NCI-H2227 (cell line): ENCODE measurements around the gene EFS.

Experiments used
- DNase-seq: peaks from one replicate; lab custom pipeline; 2025; ENCODE audit not compliant: unreplicated experiment; lab: John Stamatoyannopoulos, UW

The EFS gene

GRCh38 chr14:23379366-23380196 lies 14.6 kb upstream of the EFS start:
- peak; percentile 11 for DNase-seq

- no peak for DNase-seq
Observed at GRCh38 chr14:23378612-23379220, 13.7 kb upstream of the EFS start.

GRCh38 chr14:23377573-23378563 lies 12.9 kb upstream of the EFS start:
- no peak for DNase-seq

GRCh38 chr14:23377198-23377550 lies 12.2 kb upstream of the EFS start:
- no peak for DNase-seq

- peak; percentile 2 for DNase-seq
Observed at GRCh38 chr14:23376482-23377197, 11.7 kb upstream of the EFS start, which contains the start of gene CMTM5. CMTM5 (plus strand) TSS chr14:23377046; CDS start chr14:23377252, 206 bp downstream.

- DNase-seq, result no peak
Observed at GRCh38 chr14:23375527-23376251, 10.7 kb upstream of the EFS start.

- DNase-seq, result no peak
Observed at GRCh38 chr14:23373041-23373440, 8.1 kb upstream of the EFS start.

GRCh38 chr14:23372509-23372908 lies 7.5 kb upstream of the EFS start, which contains the start of gene IL25:
IL25 (plus strand) TSS chr14:23372809.
- DNase-seq, result no peak

- DNase-seq, result no peak
Observed at GRCh38 chr14:23371865-23372264, 6.9 kb upstream of the EFS start.

GRCh38 chr14:23370221-23370620 lies 5.2 kb upstream of the EFS start:
- no peak for DNase-seq

GRCh38 chr14:23366426-23366921 lies 1.5 kb upstream of the EFS start:
- peak; percentile 86 for DNase-seq

- peak; percentile 86 for DNase-seq
Observed at GRCh38 chr14:23365732-23366425, 907 bp upstream of the EFS start.

- DNase-seq, result no peak
Observed at GRCh38 chr14:23364164-23365035, 572 bp downstream of the EFS start.

- no peak for DNase-seq
Observed at GRCh38 chr14:23362200-23362599, 2.8 kb downstream of the EFS start.

- DNase-seq, result no peak
Observed at GRCh38 chr14:23361763-23362162, 3.2 kb downstream of the EFS start.

GRCh38 chr14:23361320-23361719 lies 3.7 kb downstream of the EFS start:
- no peak for DNase-seq

- DNase-seq, result no peak
Observed at GRCh38 chr14:23360496-23360895, 4.5 kb downstream of the EFS start.

- DNase-seq, result no peak
Observed at GRCh38 chr14:23359722-23360447, 5.1 kb downstream of the EFS start.
